ENCODE data around the gene CUBN. TPM values are rescaled to one million over a fixed set of nuclear protein-coding genes. Genes with fewer than 3 reads are reported as not detected.

CUBN gene
- total RNA-seq, 1 donor from 2014 or later, result 1.0 TPM

GRCh38 chr10:16811765-16812164 is 317.8 kb downstream of the CUBN start:
- no peaks in the 10 kb centered on the region for H3K9me3 Mint-ChIP-seq
- H3K27ac Mint-ChIP-seq, result no peak overlapping the region
- no peaks in the 10 kb centered on the region for H3K27me3 Mint-ChIP-seq
- peaks cover 19% of the 10 kb centered on the region for H3K4me1 Mint-ChIP-seq (ENCODE audit: unreplicated experiment)
- no peaks in the 10 kb centered on the region for H3K36me3 Mint-ChIP-seq
- no peak for TF ChIP-seq CTCF (conservative IDR thresholded peaks at IDR 0.05)
- no peak overlapping the region for H3K4me3 Mint-ChIP-seq
- no peak for DNase-seq (ENCODE audit: extremely low spot score, unreplicated experiment)

GRCh38 chr10:16811292-16811691 is 318.3 kb downstream of the CUBN start:
- peaks cover 18% of the 10 kb centered on the region for H3K4me1 Mint-ChIP-seq (ENCODE audit: unreplicated experiment)
- no peaks in the 10 kb centered on the region for H3K27me3 Mint-ChIP-seq
- no peak for DNase-seq (ENCODE audit: extremely low spot score, unreplicated experiment)
- no peak overlapping the region for H3K27ac Mint-ChIP-seq
- H3K9me3 Mint-ChIP-seq, result no peaks in the 10 kb centered on the region
- no peaks in the 10 kb centered on the region for H3K36me3 Mint-ChIP-seq
- no peak for TF ChIP-seq CTCF (conservative IDR thresholded peaks at IDR 0.05)
- no peak overlapping the region for H3K4me3 Mint-ChIP-seq

GRCh38 chr10:16809074-16809718 is 320.4 kb downstream of the CUBN start:
- no peaks in the 10 kb centered on the region for H3K27me3 Mint-ChIP-seq
- H3K27ac Mint-ChIP-seq, result no peak overlapping the region
- H3K9me3 Mint-ChIP-seq, result no peaks in the 10 kb centered on the region
- peak; percentile 73 for TF ChIP-seq CTCF (conservative IDR thresholded peaks at IDR 0.05)
- H3K4me3 Mint-ChIP-seq, result no peak overlapping the region
- no peaks in the 10 kb centered on the region for H3K36me3 Mint-ChIP-seq
- DNase-seq (ENCODE audit: extremely low spot score, unreplicated experiment), result no peak
- H3K4me1 Mint-ChIP-seq (ENCODE audit: unreplicated experiment), result peaks cover 7% of the 10 kb centered on the region

- no peak for TF ChIP-seq CTCF (conservative IDR thresholded peaks at IDR 0.05)
Observed at GRCh38 chr10:16804123-16804522, 325.5 kb downstream of the CUBN start.

GRCh38 chr10:16803464-16803863 is 326.1 kb downstream of the CUBN start:
- H3K4me1 Mint-ChIP-seq (ENCODE audit: unreplicated experiment), result peaks cover 5% of the 10 kb centered on the region

More at GRCh38 chr10:16804123-16804522, 325.5 kb downstream of the CUBN start:
- Mint-ChIP-seq H3K4me1 (ENCODE audit: unreplicated experiment) (peaks cover 2% of the 10 kb centered on the region), H3K9me3 (peaks cover 5% of the 10 kb centered on the region), H3K4me3 (no peak overlapping the region), H3K36me3 (peaks cover 5% of the 10 kb centered on the region), H3K27ac (no peak overlapping the region), H3K27me3 (no peaks in the 10 kb centered on the region)
- no peak for DNase-seq (ENCODE audit: extremely low spot score, unreplicated experiment)

More at GRCh38 chr10:16803464-16803863, 326.1 kb downstream of the CUBN start:
- no peak overlapping the region for H3K27ac Mint-ChIP-seq
- H3K4me3 Mint-ChIP-seq, result no peak overlapping the region
- TF ChIP-seq CTCF (conservative IDR thresholded peaks at IDR 0.05), result no peak
- H3K9me3 Mint-ChIP-seq, result peaks cover 7% of the 10 kb centered on the region
- no peak for DNase-seq (ENCODE audit: extremely low spot score, unreplicated experiment)
- H3K36me3 Mint-ChIP-seq, result peaks cover 5% of the 10 kb centered on the region
- no peaks in the 10 kb centered on the region for H3K27me3 Mint-ChIP-seq
